ENCODE measurements around the gene COX20. TPM values are rescaled to one million over a fixed set of nuclear protein-coding genes. Genes with fewer than 3 reads are reported as not detected.
A peak's percentile ranks its signal among the peaks of the same experiment; 100 is the strongest.

COX20 gene
- total and polyA plus RNA-seq, 2 of the 13 experiments (the other 11 are each of a cell fraction or from before 2014, with no cell fraction given) = 34.4 to 95.8 TPM

GRCh38 chr1:244850896-244851295 is 15.4 kb downstream of the COX20 start:
- peaks cover 6% of the 10 kb centered on the region for H4K20me1 ChIP-seq (ENCODE audit: insufficient read depth, low read length)
- no peak overlapping the region for H3K4me2 ChIP-seq (ENCODE audit: low read depth, low read length)
- no peak for ATAC-seq
- H3K9ac ChIP-seq (ENCODE audit: insufficient read depth, low read depth, low read length) = no peak overlapping the region
- in situ Hi-C loops (cut with HindIII; ENCODE audit: extremely low pct_ligation_motif_present, low pct_unique_long_range_greater_than_20kb) (no loop called here), intact Hi-C loops (cut with micrococcal nuclease; ENCODE audit: unreplicated experiment) (no loop called here)
- H2AFZ ChIP-seq (ENCODE audit: low read length) = no peak overlapping the region
- TF ChIP-seq RAD21 (CRISPR knock-in tag; IDR thresholded peaks at IDR 0.05) (peak; percentile 11; the same call in 1 of the 2 replicates), SMAD3 (CRISPR knock-in tag; IDR thresholded peaks at IDR 0.05) (no peak), PHF21A (CRISPR knock-in tag; IDR thresholded peaks at IDR 0.05) (0 out of 2 replicates have a peak, but pooled peaks have one; percentile 20), ZNF720 (CRISPR knock-in tag; IDR thresholded peaks at IDR 0.05) (no peak), MTA3 (CRISPR knock-in tag; IDR thresholded peaks at IDR 0.05) (no peak), ZNF251 (CRISPR knock-in tag; IDR thresholded peaks at IDR 0.05) (no peak), POLR2G (IDR thresholded peaks at IDR 0.05; ENCODE audit: low read depth, low read length) (0 out of 2 replicates have a peak, but pooled peaks have one; percentile 24), SNAPC2 (CRISPR knock-in tag; IDR thresholded peaks at IDR 0.05) (no peak)
- ChIA-PET CTCF (ENCODE audit: low intra/inter-chr PET ratio, low total read pairs) (no interaction called here), POLR2A (interaction anchor here (2.3 to 3.9 kb wide), 2 partner anchors 11 to 16 kb away, joined by 14 to 27 read pairs; partner anchors contain the start of gene COX20)
- 100% methylated on average over 2 of the region's 2 CpGs for WGBS (ENCODE audit: low lambda C conversion rate)
- H3K27me3 ChIP-seq (ENCODE audit: control insufficient read depth in 1 of 2, insufficient read depth in 2 of 2, low read length in 2 of 2) = no peaks in the 10 kb centered on the region
- H3K36me3 ChIP-seq (replicated peaks in 1 of 2; ENCODE audit: control insufficient read depth in 1 of 2, insufficient read depth in 2 of 2, low read length in 2 of 2) = peaks cover 10 to 57% of the 10 kb centered on the region in 2 experiments
- FAIRE-seq = no peak
- H3K79me2 ChIP-seq (ENCODE audit: insufficient read depth, low read length) = peaks cover 16% of the 10 kb centered on the region
- BruUV-seq (replicated peaks) = no TSS peak
- H3K27ac ChIP-seq (ENCODE audit: extremely low read length, insufficient read depth, low read length) = no peak overlapping the region
- peaks cover 17% of the 10 kb centered on the region; the same call in 1 of the 2 replicates for H3K4me1 ChIP-seq (ENCODE audit: insufficient read depth, low read length)
- H3K9me3 ChIP-seq (ENCODE audit: low read length) = no peaks in the 10 kb centered on the region
- no peak overlapping the region for H3K4me3 ChIP-seq (replicated peaks in 1 of 3; ENCODE audit: insufficient read depth in 1 of 3, low read depth in 2 of 3, low read length in 3 of 3)
- no peak for DNase-seq (ENCODE audit: low spot score)

GRCh38 chr1:244851546-244852231 is 16.2 kb downstream of the COX20 start:
- CTCF ChIA-PET (ENCODE audit: low intra/inter-chr PET ratio, low total read pairs) = no interaction called here
- in situ Hi-C loops (cut with HindIII; ENCODE audit: extremely low pct_ligation_motif_present, low pct_unique_long_range_greater_than_20kb) = no loop called here
- TF ChIP-seq POLR2AphosphoS2 (IDR thresholded peaks at IDR 0.05; ENCODE audit: low read depth, low read length) (peak; percentile 35), ZNF616 (CRISPR knock-in tag; IDR thresholded peaks at IDR 0.05; ENCODE audit: low read depth) (no peak), POLR2A (IDR thresholded peaks at IDR 0.05; ENCODE audit: insufficient read depth in 1 of 2, low read depth in 2 of 2, low read length in 2 of 2) (0 out of 4 replicates have a peak, but pooled peaks of 1 of the 2 experiments have one; percentile 36), ZNF24 (IDR thresholded peaks at IDR 0.05) (no peak), REXO4 (CRISPR knock-in tag; IDR thresholded peaks at IDR 0.05; ENCODE audit: borderline replicate concordance) (no peak), AGO2 (optimal IDR thresholded peaks at IDR 0.05; ENCODE audit: low read depth, low read length) (peak; percentile 57), POLR2G (IDR thresholded peaks at IDR 0.05; ENCODE audit: low read depth, low read length) (0 out of 2 replicates have a peak, but pooled peaks have one; percentile 38)
- TF ChIP-seq, protein P1, sequence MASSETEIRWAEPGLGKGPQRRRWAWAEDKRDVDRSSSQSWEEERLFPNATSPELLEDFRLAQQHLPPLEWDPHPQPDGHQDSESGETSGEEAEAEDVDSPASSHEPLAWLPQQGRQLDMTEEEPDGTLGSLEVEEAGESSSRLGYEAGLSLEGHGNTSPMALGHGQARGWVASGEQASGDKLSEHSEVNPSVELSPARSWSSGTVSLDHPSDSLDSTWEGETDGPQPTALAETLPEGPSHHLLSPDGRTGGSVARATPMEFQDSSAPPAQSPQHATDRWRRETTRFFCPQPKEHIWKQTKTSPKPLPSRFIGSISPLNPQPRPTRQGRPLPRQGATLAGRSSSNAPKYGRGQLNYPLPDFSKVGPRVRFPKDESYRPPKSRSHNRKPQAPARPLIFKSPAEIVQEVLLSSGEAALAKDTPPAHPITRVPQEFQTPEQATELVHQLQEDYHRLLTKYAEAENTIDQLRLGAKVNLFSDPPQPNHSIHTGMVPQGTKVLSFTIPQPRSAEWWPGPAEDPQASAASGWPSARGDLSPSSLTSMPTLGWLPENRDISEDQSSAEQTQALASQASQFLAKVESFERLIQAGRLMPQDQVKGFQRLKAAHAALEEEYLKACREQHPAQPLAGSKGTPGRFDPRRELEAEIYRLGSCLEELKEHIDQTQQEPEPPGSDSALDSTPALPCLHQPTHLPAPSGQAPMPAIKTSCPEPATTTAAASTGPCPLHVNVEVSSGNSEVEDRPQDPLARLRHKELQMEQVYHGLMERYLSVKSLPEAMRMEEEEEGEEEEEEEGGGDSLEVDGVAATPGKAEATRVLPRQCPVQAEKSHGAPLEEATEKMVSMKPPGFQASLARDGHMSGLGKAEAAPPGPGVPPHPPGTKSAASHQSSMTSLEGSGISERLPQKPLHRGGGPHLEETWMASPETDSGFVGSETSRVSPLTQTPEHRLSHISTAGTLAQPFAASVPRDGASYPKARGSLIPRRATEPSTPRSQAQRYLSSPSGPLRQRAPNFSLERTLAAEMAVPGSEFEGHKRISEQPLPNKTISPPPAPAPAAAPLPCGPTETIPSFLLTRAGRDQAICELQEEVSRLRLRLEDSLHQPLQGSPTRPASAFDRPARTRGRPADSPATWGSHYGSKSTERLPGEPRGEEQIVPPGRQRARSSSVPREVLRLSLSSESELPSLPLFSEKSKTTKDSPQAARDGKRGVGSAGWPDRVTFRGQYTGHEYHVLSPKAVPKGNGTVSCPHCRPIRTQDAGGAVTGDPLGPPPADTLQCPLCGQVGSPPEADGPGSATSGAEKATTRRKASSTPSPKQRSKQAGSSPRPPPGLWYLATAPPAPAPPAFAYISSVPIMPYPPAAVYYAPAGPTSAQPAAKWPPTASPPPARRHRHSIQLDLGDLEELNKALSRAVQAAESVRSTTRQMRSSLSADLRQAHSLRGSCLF (CRISPR knock-in tag; IDR thresholded peaks at IDR 0.05; ENCODE audit: borderline replicate concordance) = no peak

More at GRCh38 chr1:244851546-244852231, 16.2 kb downstream of the COX20 start:
- no peak overlapping the region for H3K9ac ChIP-seq (ENCODE audit: insufficient read depth, low read depth, low read length)
- no peak overlapping the region for H3K4me3 ChIP-seq (replicated peaks in 1 of 3; ENCODE audit: insufficient read depth in 1 of 3, low read depth in 2 of 3, low read length in 3 of 3)
- peaks cover 21% of the 10 kb centered on the region for H3K79me2 ChIP-seq (ENCODE audit: insufficient read depth, low read length)
- 96% methylated on average over 4 of the region's 4 CpGs for WGBS (ENCODE audit: low lambda C conversion rate)
- no peak for DNase-seq (ENCODE audit: low spot score)
- no peaks in the 10 kb centered on the region for H3K9me3 ChIP-seq (ENCODE audit: low read length)
- no peak overlapping the region for H3K4me2 ChIP-seq (ENCODE audit: low read depth, low read length)
- POLR2A ChIA-PET = interaction anchor here (2.0 to 3.9 kb wide), 2 partner anchors 10 to 17 kb away, joined by 7 to 27 read pairs; partner anchors contain the start of gene COX20
- H3K36me3 ChIP-seq (replicated peaks in 1 of 2; ENCODE audit: control insufficient read depth in 1 of 2, insufficient read depth in 2 of 2, low read length in 2 of 2) = peaks cover 16 to 58% of the 10 kb centered on the region in 2 experiments
- H3K27ac ChIP-seq (ENCODE audit: extremely low read length, insufficient read depth, low read length) = no peak overlapping the region
- no peak overlapping the region for H2AFZ ChIP-seq (ENCODE audit: low read length)
- peaks cover 17% of the 10 kb centered on the region; the same call in 1 of the 2 replicates for H3K4me1 ChIP-seq (ENCODE audit: insufficient read depth, low read length)
- TSS peak; percentile 3 for BruUV-seq (replicated peaks)
- H4K20me1 ChIP-seq (ENCODE audit: insufficient read depth, low read length) = peaks cover 6% of the 10 kb centered on the region
- no peak for ATAC-seq
- FAIRE-seq = no peak
- no peaks in the 10 kb centered on the region for H3K27me3 ChIP-seq (ENCODE audit: control insufficient read depth in 1 of 2, insufficient read depth in 2 of 2, low read length in 2 of 2)
- intact Hi-C loops (cut with micrococcal nuclease; ENCODE audit: unreplicated experiment) = no loop called here

Data from HepG2 (cell line).